GM11168 (cell line): ENCODE measurements around the gene AUP1.
"Not testable (repeated sequence)": the region's sequence is repeated elsewhere in the genome, so short reads cannot be mapped to it uniquely, and the experiment has no call there.

Source experiments
- in situ Hi-C: fragments of 300-500 bp; cut with MboI; formaldehyde crosslinking; loops from one replicate; pipeline ENCODE4 v1.12.0; 2022; ENCODE audit warnings: low sequenced_read_pairs; ENCODE audit not compliant: unreplicated experiment

The AUP1 gene

GRCh38 chr2:74529357-74530238, at the start of gene AUP1, which contains the start of gene HTRA2:
Gene AUP1 (minus strand): TSS chr2:74529706. CDS start chr2:74529629, 77 bp downstream.
Gene HTRA2 (plus strand): TSS chr2:74529933. CDS start chr2:74530007, 74 bp downstream.
- in situ Hi-C loops: no loop called here

- in situ Hi-C loops: loop anchor here (5.0 kb wide), 1 partner anchor 96 kb away; the partner anchor contains the start of genes CCDC142 and TTC31
Observed at GRCh38 chr2:74578408-74578807, 48.9 kb upstream of the AUP1 start.

- in situ Hi-C loops: loop anchor here (5.0 kb wide), 1 partner anchor 95 kb away; the partner anchor contains the start of genes CCDC142 and TTC31
Observed at GRCh38 chr2:74577448-74577847, 47.9 kb upstream of the AUP1 start.

- in situ Hi-C loops: loop anchor here (5.0 kb wide), 1 partner anchor 95 kb away; the partner anchor contains the start of genes CCDC142 and TTC31
Observed at GRCh38 chr2:74576863-74577229, 47.3 kb upstream of the AUP1 start.

GRCh38 chr2:74576211-74576862, 46.8 kb upstream of the AUP1 start:
- in situ Hi-C loops: loop anchor here (5.0 kb wide), 1 partner anchor 94 kb away; the partner anchor contains the start of genes CCDC142 and TTC31

- in situ Hi-C loops: loop anchor here (5.0 kb wide), 1 partner anchor 93 kb away; the partner anchor contains the start of genes CCDC142 and TTC31
Observed at GRCh38 chr2:74575320-74575719, 45.8 kb upstream of the AUP1 start.

- in situ Hi-C loops: no loop called here
Observed at GRCh38 chr2:74573747-74574562, 44.4 kb upstream of the AUP1 start.

GRCh38 chr2:74572178-74572925, 42.8 kb upstream of the AUP1 start:
- in situ Hi-C loops: no loop called here

- in situ Hi-C loops: no loop called here
Observed at GRCh38 chr2:74571058-74571457, 41.6 kb upstream of the AUP1 start.

- in situ Hi-C loops: no loop called here
Observed at GRCh38 chr2:74569686-74570085, 40.2 kb upstream of the AUP1 start.

- in situ Hi-C loops: no loop called here
Observed at GRCh38 chr2:74567881-74568280, 38.4 kb upstream of the AUP1 start.

GRCh38 chr2:74566754-74567085, 37.2 kb upstream of the AUP1 start:
- in situ Hi-C loops: no loop called here

- in situ Hi-C loops: no loop called here
Observed at GRCh38 chr2:74566076-74566753, 36.7 kb upstream of the AUP1 start.

GRCh38 chr2:74564222-74564621, 34.7 kb upstream of the AUP1 start:
- in situ Hi-C loops: no loop called here

GRCh38 chr2:74562126-74562775, 32.7 kb upstream of the AUP1 start:
- in situ Hi-C loops: no loop called here

- in situ Hi-C loops: not testable (repeated sequence)
Observed at GRCh38 chr2:74561022-74561421, 31.5 kb upstream of the AUP1 start.

- in situ Hi-C loops: no loop called here
Observed at GRCh38 chr2:74560591-74560990, 31.1 kb upstream of the AUP1 start.

GRCh38 chr2:74559912-74560311, 30.4 kb upstream of the AUP1 start:
- in situ Hi-C loops: no loop called here
